ENCODE results near the gene THOC6. TPM values are rescaled to one million over a fixed set of nuclear protein-coding genes. Genes with fewer than 3 reads are reported as not detected.
"Not testable (repeated sequence)": the region's sequence is repeated elsewhere in the genome, so short reads cannot be mapped to it uniquely, and the experiment has no call there.

The THOC6 gene
- polyA plus RNA-seq, 3 donors = 42.4 to 59.2 (median 57.7) TPM

- peaks cover 58% of the 10 kb centered on the region for H3K4me1 Mint-ChIP-seq
- H3K4me3 ChIP-seq (replicated peaks in 1 of 3; ENCODE audit: low read depth in 2 of 3, low read length in 3 of 3); intact Hi-C loops (cut with micrococcal nuclease); H3K9ac ChIP-seq (ENCODE audit: insufficient read depth, low read length, poor library complexity, severe bottlenecking); H3K27me3 Mint-ChIP-seq (ENCODE audit: low read depth in 3 of 3); H3K27ac ChIP-seq (ENCODE audit: low read depth in 1 of 2, low read length in 2 of 2); H3K9me3 ChIP-seq (replicated peaks in 1 of 2; ENCODE audit: control insufficient read depth in 1 of 2, insufficient read depth in 1 of 2, low read length in 2 of 2); H3K4me3 Mint-ChIP-seq; DNase-seq; H3K79me2 ChIP-seq (ENCODE audit: insufficient read depth, low read length); H4K20me1 ChIP-seq (ENCODE audit: insufficient read depth, low read length); H3K27me3 ChIP-seq (ENCODE audit: control insufficient read depth in 2 of 2, insufficient read depth in 2 of 2, low read length in 2 of 2); H3K9me3 Mint-ChIP-seq; H3K27ac Mint-ChIP-seq; H3K4me2 ChIP-seq (replicated peaks; ENCODE audit: extremely low read depth, low read length, poor library complexity, severe bottlenecking); H2AFZ ChIP-seq (ENCODE audit: insufficient read depth, low read depth, low read length, poor library complexity, severe bottlenecking): not testable (repeated sequence)
- WGBS (ENCODE audit: insufficient coverage) = 40% methylated on average over 1 of the region's 18 CpGs
- Histone ChIP-seq H3K4me1 (ENCODE audit: control insufficient read depth in 1 of 2, insufficient read depth in 2 of 2, low read length in 2 of 2) (peaks cover 42 to 60% of the 10 kb centered on the region in 2 donors), H3K36me3 (replicated peaks in 1 of 2; ENCODE audit: control insufficient read depth in 1 of 2, insufficient read depth in 2 of 2, low read length in 2 of 2) (peaks cover 7 to 11% of the 10 kb centered on the region in 2 donors)
- peaks cover 12 to 13% of the 10 kb centered on the region in 2 donors for H3K36me3 Mint-ChIP-seq
Measured at GRCh38 chr16:3072576-3073263, 48.9 kb downstream of the THOC6 start.

GRCh38 chr16:3073448-3073847 is 49.6 kb downstream of the THOC6 start:
- peaks cover 0 to 8% (median 1%) of the 10 kb centered on the region in 3 donors for H3K27me3 Mint-ChIP-seq (ENCODE audit: low read depth in 3 of 3)
- peaks cover 20 to 21% of the 10 kb centered on the region in 2 donors for H3K36me3 Mint-ChIP-seq
- no peak overlapping the region for H3K4me2 ChIP-seq (replicated peaks; ENCODE audit: extremely low read depth, low read length, poor library complexity, severe bottlenecking)
- H3K27ac ChIP-seq (ENCODE audit: low read depth in 1 of 2, low read length in 2 of 2) = no peak overlapping the region
- peaks cover 42 to 60% of the 10 kb centered on the region in 2 donors for H3K4me1 ChIP-seq (ENCODE audit: control insufficient read depth in 1 of 2, insufficient read depth in 2 of 2, low read length in 2 of 2)
- H3K79me2 ChIP-seq (ENCODE audit: insufficient read depth, low read length) = no peaks in the 10 kb centered on the region
- H3K9ac ChIP-seq (ENCODE audit: insufficient read depth, low read length, poor library complexity, severe bottlenecking) = no peak overlapping the region
- H4K20me1 ChIP-seq (ENCODE audit: insufficient read depth, low read length) = no peaks in the 10 kb centered on the region
- peak overlapping the region in 1 of 2 donors; percentile 43 for H3K4me3 Mint-ChIP-seq
- no peak overlapping the region for H2AFZ ChIP-seq (ENCODE audit: insufficient read depth, low read depth, low read length, poor library complexity, severe bottlenecking)
- no peak overlapping the region for H3K4me3 ChIP-seq (replicated peaks in 1 of 3; ENCODE audit: low read depth in 2 of 3, low read length in 3 of 3)
- no peak for TF ChIP-seq CTCF (IDR thresholded peaks at IDR 0.05)
- H3K9me3 Mint-ChIP-seq = peaks cover 0 to 4% (median 0%) of the 10 kb centered on the region in 7 donors
- intact Hi-C loops (cut with micrococcal nuclease) = no loop called here
- WGBS (ENCODE audit: insufficient coverage) = 85% methylated on average over 7 of the region's 7 CpGs
- H3K27me3 ChIP-seq (ENCODE audit: control insufficient read depth in 2 of 2, insufficient read depth in 2 of 2, low read length in 2 of 2) = no peaks in the 10 kb centered on the region
- H3K4me1 Mint-ChIP-seq = peaks cover 56% of the 10 kb centered on the region
- peak overlapping the region in 1 of 7 donors; percentile 48 for H3K27ac Mint-ChIP-seq
- H3K9me3 ChIP-seq (replicated peaks in 1 of 2; ENCODE audit: control insufficient read depth in 1 of 2, insufficient read depth in 1 of 2, low read length in 2 of 2) = no peaks in the 10 kb centered on the region
- H3K36me3 ChIP-seq (replicated peaks in 1 of 2; ENCODE audit: control insufficient read depth in 1 of 2, insufficient read depth in 2 of 2, low read length in 2 of 2) = peaks cover 14 to 16% of the 10 kb centered on the region in 2 donors
- no peak for DNase-seq
